GM18907 (cell line): ENCODE results near the gene CRISPLD2.

Experiments
- ATAC-seq: cut with Tn5 transposase; IDR thresholded peaks from one replicate; pipeline ENCODE4 v1.9.1; 2021; ENCODE audit warnings: mild to moderate bottlenecking, moderate library complexity; ENCODE audit not compliant: unreplicated experiment

CRISPLD2 gene

DNA sequence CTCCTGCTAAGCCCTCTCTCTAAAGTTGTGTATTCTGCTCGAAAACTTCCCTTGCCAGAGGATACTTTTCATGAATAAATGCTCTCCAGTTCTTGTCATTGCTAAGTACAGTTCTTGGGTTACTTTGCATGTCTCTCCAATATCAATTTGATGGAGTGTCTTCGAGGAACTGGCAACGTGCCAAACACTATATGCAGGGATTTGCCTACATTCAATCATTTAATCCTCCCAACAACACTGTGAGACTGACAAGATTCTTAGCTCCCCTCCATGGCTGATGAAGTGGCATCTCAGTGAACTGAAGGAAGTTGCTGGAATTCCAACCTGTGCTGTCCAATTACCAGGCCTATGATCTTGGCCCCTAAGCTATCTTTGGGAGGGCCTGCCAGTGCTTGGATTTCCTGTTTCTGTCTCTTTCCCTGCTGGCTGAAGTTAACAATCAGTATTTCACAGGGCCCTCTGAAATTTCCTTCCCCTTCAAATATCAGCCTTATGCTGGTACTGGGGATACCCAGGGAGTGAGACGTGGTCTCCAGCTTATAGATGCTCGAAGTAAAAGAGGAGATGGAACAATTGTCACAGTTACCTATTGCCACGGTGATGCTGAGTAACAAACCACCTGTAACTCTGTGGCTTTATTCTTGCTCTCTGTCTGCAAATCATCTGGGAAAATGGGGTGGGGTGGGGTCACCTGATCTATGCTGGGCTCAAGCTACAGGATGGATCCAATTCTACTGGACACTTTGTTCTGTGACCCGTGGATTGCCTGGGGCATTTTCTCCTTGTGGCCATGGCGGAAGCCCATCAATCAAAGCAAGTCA, 19.4 kb upstream of the CRISPLD2 start:
- ATAC-seq, result no peak

DNA sequence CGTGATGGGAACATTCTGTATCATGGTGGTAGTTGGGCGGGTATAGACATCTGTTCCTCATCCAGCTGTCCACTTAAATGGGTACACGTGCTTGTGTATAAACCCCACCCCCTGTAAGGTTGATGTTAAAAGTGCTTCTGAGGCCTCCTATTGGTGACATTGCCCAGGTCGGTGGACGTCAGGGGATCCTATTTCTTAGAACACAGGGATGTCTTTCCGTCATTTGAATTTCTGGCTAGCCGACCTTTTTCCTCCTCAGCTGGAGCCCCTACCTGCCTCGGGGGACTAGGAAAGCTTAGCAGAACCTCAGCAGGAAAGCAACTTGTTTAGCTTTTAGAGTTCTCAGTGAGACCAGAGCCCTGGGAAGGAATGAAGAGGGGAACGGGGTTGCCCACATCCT, 16.6 kb upstream of the CRISPLD2 start:
- ATAC-seq, result no peak

- ATAC-seq, result no peak
Observed at GRCh38 chr16:84804326-84804725, 15.5 kb upstream of the CRISPLD2 start.

GRCh38 chr16:84806256-84806889, 13.4 kb upstream of the CRISPLD2 start:
- ATAC-seq, result no peak

DNA sequence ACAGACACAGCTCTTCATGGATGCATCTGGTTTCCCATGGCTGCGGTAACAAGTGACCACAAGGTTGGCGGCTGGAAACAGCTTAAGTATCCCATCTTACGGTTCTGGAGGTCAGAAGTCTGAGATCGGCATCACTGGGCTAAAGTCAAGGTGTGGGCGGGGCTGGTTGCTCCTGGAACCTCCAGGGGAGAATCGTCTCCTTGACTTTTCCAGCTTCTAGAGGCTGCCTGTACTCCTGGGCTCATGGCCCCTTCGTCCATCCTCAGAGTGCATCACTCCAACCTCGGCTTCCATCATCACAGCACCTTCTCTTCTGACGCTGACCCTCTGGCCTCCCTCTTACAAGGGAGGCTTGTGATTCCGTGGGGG, 12.9 kb upstream of the CRISPLD2 start:
- ATAC-seq, result no peak

- no peak for ATAC-seq
Observed at GRCh38 chr16:84807776-84808175, 12.0 kb upstream of the CRISPLD2 start.

DNA sequence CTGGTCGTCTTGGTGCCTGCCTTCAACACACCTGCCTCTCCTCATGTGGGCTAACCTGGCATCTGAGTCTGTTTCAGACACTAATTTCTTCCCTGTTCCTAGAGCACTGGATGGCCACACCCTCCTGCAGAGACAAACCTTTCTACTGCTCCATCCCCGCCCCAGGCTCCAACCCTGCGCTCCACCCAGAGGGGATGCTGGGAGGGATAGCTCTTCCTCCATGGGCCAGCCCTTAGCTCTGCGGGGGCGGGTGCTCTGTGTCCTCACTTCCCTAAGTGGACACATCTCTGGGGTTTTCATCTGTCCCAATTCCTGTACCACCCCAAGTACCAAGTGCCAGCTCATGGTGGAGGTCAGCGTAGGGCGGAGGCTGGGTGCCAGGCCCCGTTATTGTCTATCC, 11.0 kb upstream of the CRISPLD2 start:
- no peak for ATAC-seq

DNA sequence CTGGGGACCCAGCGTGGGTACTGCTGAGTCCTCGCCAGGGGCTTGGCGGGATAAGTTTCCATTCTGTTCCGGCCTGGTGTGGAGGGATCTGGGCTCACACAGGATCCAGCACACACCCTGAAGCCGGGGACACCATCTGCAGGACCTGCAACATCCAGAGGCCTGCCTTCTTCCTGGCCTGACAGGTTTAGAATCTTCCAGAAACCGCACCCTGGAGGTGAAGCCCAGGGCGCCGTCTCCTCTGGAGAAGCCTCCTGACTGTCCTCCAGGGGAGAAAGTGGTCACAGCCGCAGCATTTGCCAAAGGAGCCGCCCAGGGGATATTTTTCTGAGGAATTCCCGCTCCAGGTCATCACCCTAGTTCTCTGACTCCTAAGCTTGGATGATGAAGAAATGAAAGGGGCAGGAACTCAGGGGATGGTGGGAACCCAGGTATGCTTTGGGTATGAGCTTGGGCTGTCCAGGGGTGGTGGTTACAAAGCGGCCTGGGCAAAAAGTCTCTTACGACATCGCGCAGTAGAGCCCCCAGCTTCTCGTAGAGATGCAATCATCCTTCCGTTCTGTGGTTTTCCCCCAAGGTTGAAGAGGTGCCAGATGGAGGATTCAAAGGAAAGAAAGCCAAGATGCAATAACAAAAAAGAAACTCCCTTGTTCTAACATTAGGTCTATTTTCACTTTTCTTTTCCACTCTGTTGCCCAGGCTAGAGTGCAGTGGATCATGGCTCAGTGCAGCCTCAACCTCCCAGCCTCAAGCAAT, 9.1 kb upstream of the CRISPLD2 start:
- ATAC-seq, result no peak

DNA sequence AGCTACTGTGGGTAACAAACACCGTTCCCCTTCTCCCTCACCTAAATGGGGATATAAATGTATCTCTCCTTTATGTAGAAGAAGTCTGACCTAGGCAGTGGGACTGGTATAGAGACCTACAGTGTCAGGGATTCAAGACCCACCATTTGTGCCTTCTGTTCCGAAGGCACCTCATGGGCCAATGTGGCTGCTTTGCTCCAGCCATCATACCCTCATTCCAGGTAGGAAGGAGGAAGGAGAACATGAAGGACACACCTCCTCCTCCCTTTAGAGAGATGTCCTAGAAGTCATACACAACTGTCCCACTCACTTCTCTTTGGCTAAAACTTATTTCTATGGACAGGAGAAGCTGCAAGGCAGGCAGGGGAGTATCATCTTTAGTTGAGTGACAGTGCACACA, 8.3 kb upstream of the CRISPLD2 start:
- ATAC-seq, result no peak

DNA sequence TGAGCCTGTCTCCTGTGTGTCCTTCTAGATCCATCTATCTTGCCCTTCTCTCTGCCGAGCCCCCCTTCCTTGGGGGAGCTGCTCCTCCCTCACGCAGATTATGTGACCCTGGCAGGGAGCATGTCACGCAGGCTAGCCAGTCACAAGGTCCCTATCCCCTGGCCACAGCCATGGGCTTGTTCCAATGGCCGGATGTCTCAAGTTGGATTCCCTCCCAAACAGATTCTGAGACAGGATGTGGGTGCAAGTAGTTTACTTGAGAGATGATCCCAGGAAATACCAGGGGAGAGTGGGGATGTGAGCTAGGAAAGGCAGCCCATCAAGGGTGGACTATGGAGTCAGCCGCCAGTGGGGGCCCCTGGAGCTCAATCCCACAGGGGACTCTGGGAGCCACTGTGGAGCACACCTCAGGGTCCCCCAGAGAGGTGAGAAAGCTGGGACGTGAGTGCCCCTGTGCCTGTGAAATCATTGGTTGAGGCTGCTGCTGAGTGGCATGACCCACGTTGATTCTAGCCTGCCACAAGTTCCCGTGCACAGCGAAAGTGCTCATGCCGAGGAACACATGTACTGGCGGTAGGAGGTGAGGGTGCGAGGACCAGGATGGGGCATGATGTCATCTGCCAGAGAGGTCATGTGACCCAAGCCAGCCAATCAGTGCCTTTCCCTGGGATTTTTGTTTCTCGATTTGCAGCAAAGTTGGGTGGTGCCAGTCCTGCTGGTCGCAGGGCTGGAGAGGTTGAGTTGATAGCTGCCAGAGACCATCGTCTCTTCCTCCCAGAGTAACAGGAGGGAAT, 6.4 kb upstream of the CRISPLD2 start:
- no peak for ATAC-seq

DNA sequence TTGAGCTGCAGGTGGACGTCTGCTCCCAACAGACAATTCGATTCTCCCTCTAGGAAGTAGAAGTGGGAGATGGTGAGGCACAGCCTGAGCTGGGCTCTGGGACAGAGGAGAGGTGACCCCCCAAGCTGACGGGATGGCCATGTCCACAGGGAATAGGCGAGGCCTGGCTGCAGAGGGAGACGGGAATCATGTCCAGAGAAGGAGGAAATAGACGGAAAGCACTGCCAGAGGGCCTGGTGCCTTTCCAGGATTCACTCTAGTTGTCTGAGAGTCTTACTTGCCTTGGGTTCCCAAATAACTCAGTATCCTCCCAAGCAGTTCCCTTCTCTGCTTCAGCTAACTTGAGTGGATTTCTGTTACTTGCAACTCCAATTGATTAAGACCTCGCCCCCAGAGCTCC, 4.3 kb upstream of the CRISPLD2 start:
- no peak for ATAC-seq

- ATAC-seq, result no peak
Observed at GRCh38 chr16:84816023-84816422, 3.8 kb upstream of the CRISPLD2 start.

GRCh38 chr16:84816485-84816884, 3.3 kb upstream of the CRISPLD2 start:
- no peak for ATAC-seq

GRCh38 chr16:84817206-84817605, 2.6 kb upstream of the CRISPLD2 start:
- no peak for ATAC-seq

- ATAC-seq, result no peak
Observed at GRCh38 chr16:84817613-84818012, 2.2 kb upstream of the CRISPLD2 start.

DNA sequence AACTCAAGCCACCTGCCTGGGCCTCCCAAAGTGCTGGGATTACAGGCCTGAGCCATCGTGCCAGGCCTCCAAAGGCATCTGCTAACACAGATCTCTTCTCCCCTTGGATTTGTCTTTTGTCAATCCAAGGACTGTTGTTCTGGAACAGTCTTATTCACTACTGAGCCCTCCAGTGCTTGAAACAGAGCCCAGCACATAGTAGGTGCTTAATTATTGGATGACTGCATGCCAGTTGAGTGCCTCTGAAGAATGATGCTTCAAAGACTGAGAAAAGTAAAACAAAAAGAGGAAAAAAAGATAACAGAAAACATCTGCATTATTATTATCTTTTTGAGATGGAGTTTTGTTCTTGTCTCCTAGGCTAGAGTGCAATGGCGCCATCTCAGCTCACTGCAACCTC, 1.7 kb upstream of the CRISPLD2 start:
- no peak for ATAC-seq

DNA sequence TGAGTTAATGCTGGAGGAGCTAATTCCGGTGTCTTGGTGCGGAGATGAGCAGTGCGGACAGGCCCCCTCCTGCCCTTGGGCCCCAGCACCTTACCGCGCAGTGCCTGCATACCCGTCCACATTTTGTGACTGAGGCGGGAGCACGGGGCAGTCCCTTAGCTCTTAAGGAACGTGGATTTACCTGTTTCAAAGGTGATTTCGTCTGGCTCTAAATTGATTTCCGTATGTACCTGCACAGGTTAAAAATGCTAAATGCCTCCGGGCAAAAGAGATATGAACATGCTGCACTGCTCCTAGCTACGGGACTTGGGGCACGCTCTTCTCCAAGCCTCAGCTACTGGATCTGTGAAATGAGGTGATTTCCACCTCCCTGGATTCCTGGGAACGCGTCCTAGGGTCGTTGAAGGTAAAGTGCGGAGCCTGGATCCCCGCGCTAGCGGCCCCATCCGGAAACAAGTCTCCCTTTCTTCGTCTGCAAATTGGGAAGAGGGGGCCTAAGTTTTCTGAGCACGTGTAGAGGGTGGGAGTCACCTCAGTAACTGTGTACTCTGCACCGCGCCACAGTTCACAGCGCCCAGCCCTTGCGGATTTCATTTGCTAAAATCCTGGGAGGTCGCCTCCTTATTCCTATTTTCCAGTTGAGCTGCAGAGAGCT, 669 bp upstream of the CRISPLD2 start:
- ATAC-seq, result no peak

GRCh38 chr16:84820305-84820684, 510 bp downstream of the CRISPLD2 start:
- no peak for ATAC-seq

DNA sequence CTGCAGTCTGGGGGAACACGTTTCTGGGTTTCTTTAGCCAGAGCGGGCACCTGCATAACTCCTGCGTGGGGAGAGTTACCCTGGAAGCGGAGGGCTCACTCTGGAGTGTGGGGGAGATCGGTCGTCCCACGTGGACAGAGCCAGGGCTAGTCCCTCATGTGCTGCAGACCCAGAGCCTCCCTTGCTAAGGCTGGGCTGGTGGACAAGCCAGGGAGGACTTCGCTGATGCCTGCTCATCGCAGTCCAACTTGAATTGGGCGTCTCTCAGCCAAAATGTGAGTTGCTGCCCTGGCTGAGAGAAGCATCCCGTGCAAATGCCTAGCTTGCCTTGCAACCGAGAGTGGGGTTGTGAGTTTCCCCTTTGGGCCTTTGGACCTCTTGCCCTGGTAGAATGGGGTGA, 986 bp downstream of the CRISPLD2 start:
- no peak for ATAC-seq

GRCh38 chr16:84821179-84821578, 1.4 kb downstream of the CRISPLD2 start:
- no peak for ATAC-seq
